IMR-90 (cell line): ENCODE results near the gene ZNF227. TPM values are rescaled to one million over a fixed set of nuclear protein-coding genes. Genes with fewer than 3 reads are reported as not detected.

Experiments
- ATAC-seq: fragments of 200-7000 bp; cut with Tn5 transposase; 2 replicates; pipeline ENCODE4 v1.9.1; 2020; ENCODE audit warnings: low read depth, mild to moderate bottlenecking, moderate library complexity
- BruUV-seq: library from RNA; stranded (reverse); fragments of 400-500 nt; replicated peaks from 2 replicates; lab custom pipeline; 2021; lab: Mats Ljungman, UMichigan
- CTCF ChIA-PET: fragments of 300-600 bp; formaldehyde crosslinking; extraction: SDS; loops from one replicate; lab custom pipeline; 2021; ENCODE audit warnings: antibody characterized with exemption; lab: Yijun Ruan, JAX
- POLR2A ChIA-PET: fragments of 300-600 bp; sonication (Branson Sonifier 250); formaldehyde crosslinking; loops from one replicate; lab custom pipeline; 2022; ENCODE audit warnings: antibody characterized with exemption; ENCODE audit not compliant: unreplicated experiment; lab: Charles Lee
- DNase-seq: peaks from one replicate; pipeline ENCODE4 v3.0.0; 2013
- H2AFZ ChIP-seq: replicated peaks from 2 replicates; pipeline ENCODE3; 2013; ENCODE audit warnings: low read length, mild to moderate bottlenecking; ENCODE audit not compliant: poor library complexity
- H2AK5ac ChIP-seq: 2 replicates; pipeline ENCODE4 v1.6.1; 2013; ENCODE audit warnings: low read depth, low read length, inconsistent platforms
- H2AK9ac ChIP-seq: replicated peaks from 2 replicates; pipeline ENCODE3; 2013; ENCODE audit warnings: mild to moderate bottlenecking, low read depth, low read length, moderate library complexity; ENCODE audit not compliant: poor library complexity
- H2BK120ac ChIP-seq: 2 replicates; pipeline ENCODE4 v1.6.1; 2013; ENCODE audit warnings: low read depth, low read length, inconsistent platforms
- H2BK15ac ChIP-seq: 3 replicates; pipeline ENCODE4 v1.6.1; 2013; ENCODE audit warnings: low read depth, low read length, inconsistent platforms
- H2BK20ac ChIP-seq: 2 replicates; pipeline ENCODE4 v1.6.1; 2013; ENCODE audit warnings: low read depth, mild to moderate bottlenecking, inconsistent platforms, low read length, moderate library complexity
- H2BK5ac ChIP-seq: 2 replicates; pipeline ENCODE4 v1.6.1; 2013; ENCODE audit warnings: mild to moderate bottlenecking, low read depth, low read length, inconsistent platforms; ENCODE audit not compliant: poor library complexity, severe bottlenecking
- H3K14ac ChIP-seq: replicated peaks from 2 replicates; pipeline ENCODE4 v1.6.1; 2013; ENCODE audit warnings: low read depth, low read length, inconsistent platforms
- H3K18ac ChIP-seq: 2 replicates; pipeline ENCODE4 v1.6.1; 2013; ENCODE audit warnings: low read depth, low read length, control low read depth
- H3K23ac ChIP-seq: 2 replicates; pipeline ENCODE4 v1.6.1; 2013; ENCODE audit warnings: low read depth, low read length, inconsistent platforms
- H3K27ac ChIP-seq: 2 replicates; pipeline ENCODE4 v1.5.1; 2013; ENCODE audit warnings: mild to moderate bottlenecking, control low read depth, low read length; ENCODE audit not compliant: insufficient read depth
- H3K27me3 ChIP-seq: 2 replicates; pipeline ENCODE4 v1.6.1; 2013; ENCODE audit warnings: low read length; ENCODE audit not compliant: control insufficient read depth, insufficient read depth
- H3K36me3 ChIP-seq: 2 replicates; pipeline ENCODE4 v1.6.1; 2013; ENCODE audit warnings: low read length, mixed read lengths; ENCODE audit not compliant: control insufficient read depth, insufficient read depth
- H3K4ac ChIP-seq: 2 replicates; pipeline ENCODE4 v1.6.1; 2013; ENCODE audit warnings: low read depth, low read length, inconsistent platforms
- H3K4me1 ChIP-seq: 2 replicates; pipeline ENCODE4 v1.6.1; 2013; ENCODE audit warnings: low read length, mixed read lengths; ENCODE audit not compliant: control insufficient read depth, insufficient read depth
- H3K4me2 ChIP-seq: 2 replicates; pipeline ENCODE4 v1.6.1; 2013; ENCODE audit warnings: low read depth, mild to moderate bottlenecking, control low read depth, low read length, moderate library complexity
- H3K4me3 ChIP-seq: 2 replicates; pipeline ENCODE4 v1.5.1; 2013; ENCODE audit warnings: low read depth, mild to moderate bottlenecking, control low read depth, low read length, moderate library complexity; ENCODE audit not compliant: insufficient read depth
- H3K56ac ChIP-seq: 2 replicates; pipeline ENCODE4 v1.6.1; 2013; ENCODE audit warnings: low read length, inconsistent platforms; ENCODE audit not compliant: insufficient read depth; ENCODE audit errors: extremely low read depth
- H3K79me1 ChIP-seq, 2 experiments: 2 replicates each; pipeline ENCODE4 v1.6.1; 2013; ENCODE audit warnings: low read length in 2 of 2, inconsistent platforms in 1 of 2, low read depth in 1 of 2
- H3K9ac ChIP-seq: 2 replicates; pipeline ENCODE4 v1.6.1; 2013; ENCODE audit warnings: low read depth, low read length, control low read depth
- H3K9me1 ChIP-seq: 2 replicates; pipeline ENCODE4 v1.6.1; 2013; ENCODE audit warnings: low read length, inconsistent platforms; ENCODE audit not compliant: insufficient read depth
- H3K9me3 ChIP-seq: 2 replicates; pipeline ENCODE4 v1.6.1; 2013; ENCODE audit warnings: low read length; ENCODE audit not compliant: control insufficient read depth, insufficient read depth
- H4K20me1 ChIP-seq: 2 replicates; pipeline ENCODE4 v1.6.1; 2013; ENCODE audit warnings: low read length, inconsistent platforms; ENCODE audit not compliant: insufficient read depth
- H4K5ac ChIP-seq: 2 replicates; pipeline ENCODE4 v1.6.1; 2013; ENCODE audit warnings: mild to moderate bottlenecking, low read depth, low read length, control low read depth
- H4K8ac ChIP-seq, 2 experiments: 2 replicates each; pipeline ENCODE4 v1.6.1; 2013; ENCODE audit warnings: low read depth in 2 of 2, low read length in 2 of 2, control low read depth in 1 of 2, inconsistent platforms in 1 of 2
- H4K91ac ChIP-seq: 2 replicates; pipeline ENCODE4 v1.6.1; 2013; ENCODE audit warnings: low read depth, low read length, inconsistent platforms; ENCODE audit not compliant: insufficient read depth
- CEBPB ChIP-seq: IDR thresholded peaks from 2 replicates; pipeline ENCODE4 v1.6.1; 2012; ENCODE audit warnings: low read depth, low read length, improper control_type of control experiment
- WGBS, 2 experiments: methylation state at CpG; one replicate each; pipeline versions ENCODE4 v1.1.5 to v1.1.7; 2013; ENCODE audit warnings: missing lambda C conversion rate in 2 of 2; ENCODE audit not compliant: insufficient read length in 1 of 2; ENCODE audit errors: extremely low coverage in 2 of 2; 5-methylcytosine and 5-hydroxymethylcytosine counted together
- dilution Hi-C: fragments of 300-500 bp; cut with HindIII; formaldehyde crosslinking; loops from one replicate; pipeline ENCODE4 v1.14.3; 2018; ENCODE audit warnings: low sequenced_read_pairs; ENCODE audit not compliant: unreplicated experiment
- in situ Hi-C: fragments of 300-500 bp; cut with MboI; formaldehyde crosslinking; loops from 3 replicates; pipeline ENCODE4 v1.14.3; 2019; ENCODE audit warnings: low sequenced_read_pairs, inconsistent platforms, mixed read lengths
- intact Hi-C: fragments of 100-400 bp; cut with micrococcal nuclease; formaldehyde crosslinking; loops from 2 replicates; pipeline ENCODE4 v1.10.0; 2022
- polyA plus RNA-seq, 3 experiments: library from polyadenylated mRNA; depleted of rRNA; stranded (reverse); fragments of >200 nt; gene quantifications; 2 replicates each; pipeline ENCODE4 v1.2.3, GENCODE V29; 2012; ENCODE audit warnings: low replicate concordance in 1 of 3
- total RNA-seq: library from RNA; depleted of rRNA; stranded (reverse); fragments of >200 nt; gene quantifications from 2 replicates; pipeline ENCODE4 v1.2.3, GENCODE V29; 2012
- TF ChIP-seq, protein P1 (sequence below): fragments of 150-350 bp; IDR thresholded peaks from 2 replicates; pipeline ENCODE4 v1.6.1; 2016; ENCODE audit warnings: low read depth, mild to moderate bottlenecking, low read length, moderate library complexity, borderline replicate concordance

Gene ZNF227
- total and polyA plus RNA-seq, 2 of the 4 experiments (the other 2 are of a cell fraction), result 4.9 to 19.2 TPM

DNA sequence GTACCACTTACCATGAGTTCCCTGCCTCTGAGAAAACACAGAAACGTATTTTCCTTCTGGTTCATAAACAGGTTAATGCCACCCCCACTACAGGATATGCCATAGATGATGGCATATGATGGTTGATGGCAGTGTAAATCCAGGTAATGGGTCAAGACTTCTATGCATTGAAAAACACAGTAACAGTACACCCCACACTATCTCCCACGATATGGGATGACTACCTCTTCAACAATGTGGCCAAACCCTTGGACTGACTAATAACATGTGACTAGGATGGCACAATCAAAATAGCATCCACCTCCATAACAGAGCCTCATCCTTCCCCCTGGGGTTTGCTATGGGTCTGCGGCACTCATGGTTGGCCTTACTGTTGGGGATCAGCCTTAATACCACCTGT lies 70.5 kb downstream of the ZNF227 start:
- Histone ChIP-seq H3K27ac (no peak overlapping the region), H2BK5ac (no peak overlapping the region), H3K4me3 (no peak overlapping the region), H4K91ac (no peak overlapping the region), H2AK9ac (no peak overlapping the region), H3K4me1 (no peaks in the 10 kb centered on the region), H3K9me3 (peaks cover 12% of the 10 kb centered on the region), H3K23ac (no peak overlapping the region), H3K36me3 (peaks cover 6% of the 10 kb centered on the region), H3K9me1 (no peaks in the 10 kb centered on the region), H3K18ac (no peak overlapping the region), H2BK15ac (no peak overlapping the region), H3K4ac (no peak overlapping the region), H3K14ac (no peak overlapping the region), H4K5ac (no peak overlapping the region), H4K8ac (no peak overlapping the region), H2AFZ (no peak overlapping the region), H2BK120ac (no peak overlapping the region), H3K79me1 (no peaks in the 10 kb centered on the region), H3K4me2 (no peak overlapping the region), H4K20me1 (no peaks in the 10 kb centered on the region), H2BK20ac (no peak overlapping the region), H3K27me3 (no peaks in the 10 kb centered on the region), H3K56ac (no peak overlapping the region), H3K9ac (no peak overlapping the region), H2AK5ac (no peak overlapping the region)
- intact Hi-C loops, result no loop called here
- ChIA-PET POLR2A (no interaction called here), CTCF (no interaction called here)
- TF ChIP-seq, protein P1, sequence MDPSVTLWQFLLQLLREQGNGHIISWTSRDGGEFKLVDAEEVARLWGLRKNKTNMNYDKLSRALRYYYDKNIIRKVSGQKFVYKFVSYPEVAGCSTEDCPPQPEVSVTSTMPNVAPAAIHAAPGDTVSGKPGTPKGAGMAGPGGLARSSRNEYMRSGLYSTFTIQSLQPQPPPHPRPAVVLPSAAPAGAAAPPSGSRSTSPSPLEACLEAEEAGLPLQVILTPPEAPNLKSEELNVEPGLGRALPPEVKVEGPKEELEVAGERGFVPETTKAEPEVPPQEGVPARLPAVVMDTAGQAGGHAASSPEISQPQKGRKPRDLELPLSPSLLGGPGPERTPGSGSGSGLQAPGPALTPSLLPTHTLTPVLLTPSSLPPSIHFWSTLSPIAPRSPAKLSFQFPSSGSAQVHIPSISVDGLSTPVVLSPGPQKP, result no peak
- peak; percentile 11; the same call in 1 of the 2 replicates for TF ChIP-seq CEBPB
- DNase-seq (peak; percentile 19), ATAC-seq (no peak)
- WGBS, 2 experiments, result no CpG with 5 or more reads among the region's 3 CpGs
- dilution Hi-C loops, result no loop called here
- BruUV-seq, result no TSS peak
- in situ Hi-C loops, result no loop called here
